ENCODE results near the gene GRID2. TPM values are rescaled to one million over a fixed set of nuclear protein-coding genes. Genes with fewer than 3 reads are reported as not detected.
"Not testable (repeated sequence)": the region's sequence is repeated elsewhere in the genome, so short reads cannot be mapped to it uniquely, and the experiment has no call there.

GRID2 gene
- total RNA-seq, 1 experiment from 2014 or later, result not detected

DNA sequence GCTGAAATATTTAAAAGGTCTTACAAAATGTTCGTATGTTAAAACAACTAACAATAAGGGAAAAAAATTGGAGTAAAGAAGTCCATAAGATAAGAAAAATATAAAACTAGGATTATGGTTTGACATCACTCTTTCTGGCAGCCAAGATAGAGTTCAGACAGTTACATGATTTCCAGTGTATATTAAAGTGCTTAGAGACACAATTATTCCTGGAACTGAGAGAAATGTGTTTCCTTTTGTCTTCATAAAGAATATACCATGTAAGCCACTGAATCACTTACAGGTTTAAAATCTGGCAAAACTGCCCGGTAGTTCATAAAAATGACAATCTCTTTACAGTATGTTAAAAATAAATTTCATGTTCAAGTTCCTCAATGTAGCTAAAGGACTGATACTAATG, 986.1 kb downstream of the GRID2 start:
- Histone ChIP-seq H3K9me3 (no peaks in the 10 kb centered on the region), H3K27me3 (replicated peaks; ENCODE audit: control insufficient read depth, insufficient read depth, low read length) (no peaks in the 10 kb centered on the region), H3K36me3 (ENCODE audit: control insufficient read depth, insufficient read depth, low read length) (no peaks in the 10 kb centered on the region), H3K4me1 (no peaks in the 10 kb centered on the region), H3K4me3 (ENCODE audit: low read depth, low read length) (no peak overlapping the region)
- Mint-ChIP-seq H3K9me3 (ENCODE audit: unreplicated experiment) (no peaks in the 10 kb centered on the region), H3K27ac (ENCODE audit: unreplicated experiment) (no peak overlapping the region), H3K4me3 (ENCODE audit: unreplicated experiment) (no peak overlapping the region), H3K36me3 (ENCODE audit: insufficient read depth, unreplicated experiment) (no peaks in the 10 kb centered on the region), H3K27me3 (ENCODE audit: insufficient read depth, unreplicated experiment) (peaks cover 7% of the 10 kb centered on the region), H3K4me1 (ENCODE audit: low read depth, unreplicated experiment) (no peaks in the 10 kb centered on the region)
- TF ChIP-seq, protein P1, sequence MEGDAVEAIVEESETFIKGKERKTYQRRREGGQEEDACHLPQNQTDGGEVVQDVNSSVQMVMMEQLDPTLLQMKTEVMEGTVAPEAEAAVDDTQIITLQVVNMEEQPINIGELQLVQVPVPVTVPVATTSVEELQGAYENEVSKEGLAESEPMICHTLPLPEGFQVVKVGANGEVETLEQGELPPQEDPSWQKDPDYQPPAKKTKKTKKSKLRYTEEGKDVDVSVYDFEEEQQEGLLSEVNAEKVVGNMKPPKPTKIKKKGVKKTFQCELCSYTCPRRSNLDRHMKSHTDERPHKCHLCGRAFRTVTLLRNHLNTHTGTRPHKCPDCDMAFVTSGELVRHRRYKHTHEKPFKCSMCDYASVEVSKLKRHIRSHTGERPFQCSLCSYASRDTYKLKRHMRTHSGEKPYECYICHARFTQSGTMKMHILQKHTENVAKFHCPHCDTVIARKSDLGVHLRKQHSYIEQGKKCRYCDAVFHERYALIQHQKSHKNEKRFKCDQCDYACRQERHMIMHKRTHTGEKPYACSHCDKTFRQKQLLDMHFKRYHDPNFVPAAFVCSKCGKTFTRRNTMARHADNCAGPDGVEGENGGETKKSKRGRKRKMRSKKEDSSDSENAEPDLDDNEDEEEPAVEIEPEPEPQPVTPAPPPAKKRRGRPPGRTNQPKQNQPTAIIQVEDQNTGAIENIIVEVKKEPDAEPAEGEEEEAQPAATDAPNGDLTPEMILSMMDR (IDR thresholded peaks at IDR 0.05; ENCODE audit: insufficient read depth in 1 of 2, low read depth in 1 of 2, low read length in 1 of 2, severe bottlenecking in 1 of 2, unreplicated experiment in 1 of 2), result no peak
- DNase-seq, result no peak
- intact Hi-C loops (cut with micrococcal nuclease; ENCODE audit: unreplicated experiment), result no loop called here
- CTCF ChIA-PET, result no interaction called here
- BruUV-seq (replicated peaks), result no TSS peak
- POLR2A ChIA-PET, result no interaction called here

DNA sequence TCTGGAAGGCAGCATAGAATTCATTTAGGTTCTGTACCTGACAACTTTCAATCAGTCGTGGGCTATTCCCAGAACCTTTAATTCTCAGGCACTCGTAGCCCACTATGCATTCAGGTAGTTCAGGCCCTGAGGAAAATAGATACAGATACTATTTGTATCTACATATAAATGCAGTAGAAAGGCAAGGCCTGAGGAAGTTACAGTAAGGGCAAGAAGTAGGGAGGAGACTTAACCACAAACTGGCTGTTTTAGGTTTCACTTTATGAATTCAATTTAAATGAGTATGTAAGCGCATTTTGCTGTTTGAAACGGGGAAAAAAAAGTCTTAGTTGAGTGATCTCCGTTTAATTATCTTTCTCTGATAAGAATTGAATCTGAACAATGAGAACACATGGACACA, 995.4 kb downstream of the GRID2 start:
- intact Hi-C loops (cut with micrococcal nuclease; ENCODE audit: unreplicated experiment), result no loop called here
- Histone ChIP-seq H3K9me3 (no peaks in the 10 kb centered on the region), H3K36me3 (ENCODE audit: control insufficient read depth, insufficient read depth, low read length) (no peaks in the 10 kb centered on the region), H3K4me3 (ENCODE audit: low read depth, low read length) (no peak overlapping the region), H3K4me1 (no peaks in the 10 kb centered on the region), H3K27me3 (replicated peaks; ENCODE audit: control insufficient read depth, insufficient read depth, low read length) (no peaks in the 10 kb centered on the region)
- POLR2A ChIA-PET, result no interaction called here
- Mint-ChIP-seq H3K27ac (ENCODE audit: unreplicated experiment) (no peak overlapping the region), H3K4me1 (ENCODE audit: low read depth, unreplicated experiment) (no peaks in the 10 kb centered on the region), H3K36me3 (ENCODE audit: insufficient read depth, unreplicated experiment) (no peaks in the 10 kb centered on the region), H3K27me3 (ENCODE audit: insufficient read depth, unreplicated experiment) (peaks cover 9% of the 10 kb centered on the region), H3K9me3 (ENCODE audit: unreplicated experiment) (no peaks in the 10 kb centered on the region), H3K4me3 (ENCODE audit: unreplicated experiment) (no peak overlapping the region)
- CTCF ChIA-PET, result no interaction called here
- no TSS peak for BruUV-seq (replicated peaks)
- no peak for DNase-seq
- TF ChIP-seq, protein P1 (IDR thresholded peaks at IDR 0.05; ENCODE audit: insufficient read depth in 1 of 2, low read depth in 1 of 2, low read length in 1 of 2, severe bottlenecking in 1 of 2, unreplicated experiment in 1 of 2), result no peak

DNA sequence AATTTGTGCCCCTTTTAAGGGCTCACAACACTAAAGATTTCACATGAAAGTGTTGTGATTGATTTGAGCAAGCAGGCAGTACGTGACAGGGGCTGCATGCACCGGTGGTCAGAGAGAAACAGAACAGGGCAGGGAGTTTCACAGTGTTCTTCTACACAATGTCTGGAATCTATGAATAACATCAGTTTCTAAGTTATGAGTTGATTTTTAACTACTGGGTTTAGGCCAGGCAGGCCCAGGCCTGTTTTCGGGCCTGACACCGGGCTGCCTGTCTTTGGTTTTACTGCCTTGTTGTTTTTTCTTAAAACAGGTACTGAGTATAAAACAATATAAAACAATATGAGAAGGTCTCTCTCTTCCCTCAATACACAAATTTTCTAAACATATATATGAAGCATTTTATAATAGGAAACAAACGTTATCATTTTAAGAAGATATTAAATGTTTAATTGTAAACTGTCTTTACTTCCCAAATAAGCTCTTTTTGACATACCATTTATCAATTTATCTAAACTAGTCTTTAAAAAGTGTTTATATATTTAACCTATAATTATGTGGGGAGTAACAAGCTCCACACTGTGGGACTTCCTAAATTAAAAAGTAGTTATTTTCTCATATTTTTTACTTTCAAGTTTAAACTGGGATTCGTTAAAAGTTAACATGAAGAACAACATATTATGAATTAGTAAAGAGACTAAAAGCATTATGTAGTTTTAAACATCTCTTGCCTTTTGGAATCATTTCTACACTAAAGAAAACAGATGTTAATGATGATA, 997.2 kb downstream of the GRID2 start:
- H3K36me3 Mint-ChIP-seq (ENCODE audit: insufficient read depth, unreplicated experiment); H3K4me1 ChIP-seq; CTCF ChIA-PET; H3K4me1 Mint-ChIP-seq (ENCODE audit: low read depth, unreplicated experiment); POLR2A ChIA-PET; H3K4me3 Mint-ChIP-seq (ENCODE audit: unreplicated experiment); H3K27me3 Mint-ChIP-seq (ENCODE audit: insufficient read depth, unreplicated experiment); H3K9me3 Mint-ChIP-seq (ENCODE audit: unreplicated experiment); H3K27ac Mint-ChIP-seq (ENCODE audit: unreplicated experiment); H3K9me3 ChIP-seq; H3K36me3 ChIP-seq (ENCODE audit: control insufficient read depth, insufficient read depth, low read length); BruUV-seq (replicated peaks); intact Hi-C loops (cut with micrococcal nuclease; ENCODE audit: unreplicated experiment); H3K4me3 ChIP-seq (ENCODE audit: low read depth, low read length); H3K27me3 ChIP-seq (replicated peaks; ENCODE audit: control insufficient read depth, insufficient read depth, low read length); DNase-seq: not testable (repeated sequence)
